Measurements from ENCODE around the gene ADGRB3. TPM values are rescaled to one million over a fixed set of nuclear protein-coding genes. Genes with fewer than 3 reads are reported as not detected.

ADGRB3 gene
- total and polyA plus RNA-seq, 4 donors: 0.21 to 2.3 (median 0.48) TPM

GRCh38 chr6:68695838-68696237, 60.8 kb downstream of the ADGRB3 start:
- no peak overlapping the region for H3K4me3 ChIP-seq (ENCODE audit: low read depth in 1 of 3, low read length in 3 of 3)
- no peaks in the 10 kb centered on the region for H3K4me1 ChIP-seq (ENCODE audit: control insufficient read depth in 4 of 4, insufficient read depth in 4 of 4, low read length in 3 of 4)
- H3K9ac ChIP-seq (ENCODE audit: low read depth in 1 of 2, low read length in 2 of 2): no peak overlapping the region
- H3K27ac ChIP-seq (ENCODE audit: low read depth in 1 of 2, low read length in 2 of 2): no peak overlapping the region
- no peaks in the 10 kb centered on the region for H3K36me3 ChIP-seq (ENCODE audit: control insufficient read depth in 4 of 4, insufficient read depth in 3 of 4, low read depth in 1 of 4, low read length in 3 of 4)
- DNase-seq (ENCODE audit: low spot score): no peak
- WGBS: 72% methylated on average over 6 of the region's 6 CpGs
- no peaks in the 10 kb centered on the region for H3K9me3 ChIP-seq (ENCODE audit: control insufficient read depth in 4 of 4, low read length in 3 of 4)
- H3K27me3 ChIP-seq (ENCODE audit: control insufficient read depth in 4 of 4, insufficient read depth in 4 of 4, low read length in 3 of 4): no peaks in the 10 kb centered on the region
- TF ChIP-seq, protein P1, sequence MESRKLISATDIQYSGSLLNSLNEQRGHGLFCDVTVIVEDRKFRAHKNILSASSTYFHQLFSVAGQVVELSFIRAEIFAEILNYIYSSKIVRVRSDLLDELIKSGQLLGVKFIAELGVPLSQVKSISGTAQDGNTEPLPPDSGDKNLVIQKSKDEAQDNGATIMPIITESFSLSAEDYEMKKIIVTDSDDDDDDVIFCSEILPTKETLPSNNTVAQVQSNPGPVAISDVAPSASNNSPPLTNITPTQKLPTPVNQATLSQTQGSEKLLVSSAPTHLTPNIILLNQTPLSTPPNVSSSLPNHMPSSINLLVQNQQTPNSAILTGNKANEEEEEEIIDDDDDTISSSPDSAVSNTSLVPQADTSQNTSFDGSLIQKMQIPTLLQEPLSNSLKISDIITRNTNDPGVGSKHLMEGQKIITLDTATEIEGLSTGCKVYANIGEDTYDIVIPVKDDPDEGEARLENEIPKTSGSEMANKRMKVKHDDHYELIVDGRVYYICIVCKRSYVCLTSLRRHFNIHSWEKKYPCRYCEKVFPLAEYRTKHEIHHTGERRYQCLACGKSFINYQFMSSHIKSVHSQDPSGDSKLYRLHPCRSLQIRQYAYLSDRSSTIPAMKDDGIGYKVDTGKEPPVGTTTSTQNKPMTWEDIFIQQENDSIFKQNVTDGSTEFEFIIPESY (IDR thresholded peaks at IDR 0.05): no peak
- TF ChIP-seq FOXA1 (IDR thresholded peaks at IDR 0.05) (no peak), FOXA2 (IDR thresholded peaks at IDR 0.05) (no peak), CTCF (IDR thresholded peaks at IDR 0.05; ENCODE audit: low read depth, low read length, missing input control) (no peak), TAF1 (conservative IDR thresholded peaks at IDR 0.05) (no peak), SP1 (IDR thresholded peaks at IDR 0.05) (no peak), REST (IDR thresholded peaks at IDR 0.05) (no peak), NR2F2 (IDR thresholded peaks at IDR 0.05) (no peak), EGR1 (IDR thresholded peaks at IDR 0.05; ENCODE audit: low read depth in 2 of 2) (no peak), RXRA (IDR thresholded peaks at IDR 0.05) (no peak), HNF4G (IDR thresholded peaks at IDR 0.05) (no peak), YY1 (IDR thresholded peaks at IDR 0.05) (no peak)

- TF ChIP-seq NR2F2 (IDR thresholded peaks at IDR 0.05): no peak
- WGBS: 77% methylated on average over 1 of the region's 1 CpG
Observed at GRCh38 chr6:68697394-68697793, 62.3 kb downstream of the ADGRB3 start.

More at GRCh38 chr6:68697394-68697793, 62.3 kb downstream of the ADGRB3 start:
- H3K4me1 ChIP-seq (ENCODE audit: control insufficient read depth in 4 of 4, insufficient read depth in 4 of 4, low read length in 3 of 4): no peaks in the 10 kb centered on the region
- no peak overlapping the region for H3K9ac ChIP-seq (ENCODE audit: low read depth in 1 of 2, low read length in 2 of 2)
- no peaks in the 10 kb centered on the region for H3K27me3 ChIP-seq (ENCODE audit: control insufficient read depth in 4 of 4, insufficient read depth in 4 of 4, low read length in 3 of 4)
- no peak overlapping the region for H3K27ac ChIP-seq (ENCODE audit: low read depth in 1 of 2, low read length in 2 of 2)
- peaks cover 0 to 2% (median 0%) of the 10 kb centered on the region in 4 donors for H3K9me3 ChIP-seq (ENCODE audit: control insufficient read depth in 4 of 4, low read length in 3 of 4)
- no peaks in the 10 kb centered on the region for H3K36me3 ChIP-seq (ENCODE audit: control insufficient read depth in 4 of 4, insufficient read depth in 3 of 4, low read depth in 1 of 4, low read length in 3 of 4)
- H3K4me3 ChIP-seq (ENCODE audit: low read depth in 1 of 3, low read length in 3 of 3): no peak overlapping the region
- DNase-seq (ENCODE audit: low spot score): no peak
